Adrenal gland (tissue), 12 donors: ENCODE results near the gene SOCS6. TPM values are rescaled to one million over a fixed set of nuclear protein-coding genes. Genes with fewer than 3 reads are reported as not detected.
A peak's percentile ranks its signal among the peaks of the same experiment; 100 is the strongest.

Experiments used
- DNase-seq, 7 donors: peaks; one replicate each; pipeline ENCODE4 v3.0.0-alpha.2; 2019 to 2020
- H3K27ac ChIP-seq, 5 donors: fragments of 200-600 bp; sonication (generic) in 4 of 5; 1 replicate in 3 of 5; 2 replicates in 2 of 5; pipeline versions ENCODE4 v1.5.1 to v1.8.0; 2016 to 2020; ENCODE audit warnings: mild to moderate bottlenecking in 1 of 5
- H3K27me3 ChIP-seq: fragments of 200-600 bp; 2 replicates; pipeline ENCODE4 v1.8.0; 2021
- H3K36me3 ChIP-seq, 2 donors: fragments of 200-600 bp; replicated peaks in 1 of 2; 1 replicate in 1 of 2; 2 replicates in 1 of 2; pipeline versions ENCODE4 v1.5.1 to v1.8.0; 2018 to 2022
- H3K4me1 ChIP-seq, 2 donors: fragments of 200-600 bp; replicated peaks in 1 of 2; 1 replicate in 1 of 2; 2 replicates in 1 of 2; pipeline versions ENCODE4 v1.5.1 to v1.8.0; 2018 to 2021
- H3K4me3 ChIP-seq, 4 donors: fragments of 200-600 bp; sonication (generic) in 3 of 4; one replicate each; pipeline ENCODE4 v1.5.1; 2016 to 2018
- H3K9me3 ChIP-seq, 3 donors: fragments of 200-600 bp; sonication (generic) in 1 of 3; replicated peaks in 1 of 3; 1 replicate in 2 of 3; 2 replicates in 1 of 3; pipeline versions ENCODE4 v1.5.1 to v1.8.0; 2016 to 2021
- CTCF ChIP-seq, 6 experiments: fragments of 450-650 bp in 4 of 6; fragments of 200-600 bp in 2 of 6; sonication (generic) in 1 of 6; IDR thresholded peaks; 1 replicate in 5 of 6; 2 replicates in 1 of 6; pipeline versions ENCODE4 v1.5.1 to v1.8.0; 2016 to 2021; ENCODE audit warnings: antibody characterized with exemption in 6 of 6, mild to moderate bottlenecking in 2 of 6, moderate library complexity in 1 of 6
- POLR2A ChIP-seq, 2 donors: fragments of 450-650 bp; IDR thresholded peaks; one replicate each; pipeline ENCODE4 v1.6.1; 2017; ENCODE audit warnings: antibody characterized with exemption in 2 of 2, mild to moderate bottlenecking in 2 of 2, moderate library complexity in 1 of 2
- WGBS, 4 donors: extraction: QIAGEN DNeasy Blood & Tissue Kit in 2 of 4; methylation state at CpG; one replicate each; pipeline versions ENCODE4 v1.1.5 to v1.1.7; 2013 to 2017; 5-methylcytosine and 5-hydroxymethylcytosine counted together
- intact Hi-C, 2 donors: fragments of 100-400 bp; cut with DNase I; formaldehyde crosslinking; loops; one replicate each; pipeline versions ENCODE4 v1.14.1 to v1.15.0; 2022 to 2023
- polyA plus RNA-seq, 3 donors: library from polyadenylated mRNA; stranded (reverse); fragments of 200-250 nt in 2 of 3; fragments of 350-450 nt in 1 of 3; fragmentation: Illumina TruSeq in 1 of 3; extraction: RNeasy Lipid Tissue Mini Kit (QIAGEN cat#74804) in 1 of 3; gene quantifications; one replicate each; pipeline ENCODE4 v1.2.3, GENCODE V29; 2013 to 2014
- total RNA-seq, 9 donors: library from RNA; depleted of rRNA in 4 of 9; stranded (reverse); fragments of >200 nt in 4 of 9; fragments of 120-200 nt in 1 of 9; fragmentation: NEBNext Ultra II Directional in 1 of 9; extraction: Animal tissue kit (Norgen Biotek cat#: 25700) in 1 of 9; gene quantifications; one replicate each; pipeline versions ENCODE4 v1.1.0 to v1.2.4, GENCODE V29; 2013 to 2023
- donor health status: healthy with polysubstance abuse.
- donor health status: Bipolar disorder and iron deficiency.
- donor health status: DM: yes; HTN: yes; CAD: no.
- donor health status: DM: no; HTN: no; CAD: no.
- donor health status: DM: no; HTN: no; CAD: no.
- donor health status: DM: yes; HTN: yes; CAD: no.

Gene SOCS6
- total and polyA plus RNA-seq, 12 donors: 4.3 to 25.5 (median 17.4) TPM

- no peaks in the 10 kb centered on the region for H3K27me3 ChIP-seq
- intact Hi-C loops: loop anchor here in 1 of 2 donors (10.0 kb wide), 1 partner anchor 80 kb away; the partner anchor contains the start of gene RTTN
- H3K27ac ChIP-seq: peak overlapping the region in 1 of 5 donors; percentile 57
Measured at GRCh38 chr18:70284976-70285620, 3.7 kb upstream of the SOCS6 start.

GRCh38 chr18:70287731-70288130 is 1.1 kb upstream of the SOCS6 start:
- no peaks in the 10 kb centered on the region for H3K9me3 ChIP-seq
- TF ChIP-seq POLR2A (IDR thresholded peaks at IDR 0.05): no peak
- no peak for TF ChIP-seq CTCF (IDR thresholded peaks at IDR 0.05)
- H3K4me1 ChIP-seq: peaks cover 16 to 31% of the 10 kb centered on the region in 2 donors
- intact Hi-C loops: loop anchor here in 1 of 2 donors (10.0 kb wide), 1 partner anchor 83 kb away; the partner anchor contains the start of gene RTTN
- WGBS, 4 donors: 84 to 92% (median 90%) methylated on average over 2 of the region's 2 CpGs
- no peak for DNase-seq
- H3K27me3 ChIP-seq: no peaks in the 10 kb centered on the region
- H3K27ac ChIP-seq: no peak overlapping the region
- peak overlapping the region in 1 of 4 donors; percentile 86 for H3K4me3 ChIP-seq
- H3K36me3 ChIP-seq: no peaks in the 10 kb centered on the region

More at GRCh38 chr18:70284976-70285620, 3.7 kb upstream of the SOCS6 start:
- H3K36me3 ChIP-seq: no peaks in the 10 kb centered on the region
- no peak for DNase-seq
- TF ChIP-seq CTCF (IDR thresholded peaks at IDR 0.05): no peak
- no peak for TF ChIP-seq POLR2A (IDR thresholded peaks at IDR 0.05)
- no peaks in the 10 kb centered on the region for H3K9me3 ChIP-seq
- WGBS, 4 donors: 69 to 80% (median 69%) methylated on average over 2 of the region's 2 CpGs
- H3K4me3 ChIP-seq: no peak overlapping the region
- H3K4me1 ChIP-seq: peaks cover 3 to 7% of the 10 kb centered on the region in 2 donors

DNA sequence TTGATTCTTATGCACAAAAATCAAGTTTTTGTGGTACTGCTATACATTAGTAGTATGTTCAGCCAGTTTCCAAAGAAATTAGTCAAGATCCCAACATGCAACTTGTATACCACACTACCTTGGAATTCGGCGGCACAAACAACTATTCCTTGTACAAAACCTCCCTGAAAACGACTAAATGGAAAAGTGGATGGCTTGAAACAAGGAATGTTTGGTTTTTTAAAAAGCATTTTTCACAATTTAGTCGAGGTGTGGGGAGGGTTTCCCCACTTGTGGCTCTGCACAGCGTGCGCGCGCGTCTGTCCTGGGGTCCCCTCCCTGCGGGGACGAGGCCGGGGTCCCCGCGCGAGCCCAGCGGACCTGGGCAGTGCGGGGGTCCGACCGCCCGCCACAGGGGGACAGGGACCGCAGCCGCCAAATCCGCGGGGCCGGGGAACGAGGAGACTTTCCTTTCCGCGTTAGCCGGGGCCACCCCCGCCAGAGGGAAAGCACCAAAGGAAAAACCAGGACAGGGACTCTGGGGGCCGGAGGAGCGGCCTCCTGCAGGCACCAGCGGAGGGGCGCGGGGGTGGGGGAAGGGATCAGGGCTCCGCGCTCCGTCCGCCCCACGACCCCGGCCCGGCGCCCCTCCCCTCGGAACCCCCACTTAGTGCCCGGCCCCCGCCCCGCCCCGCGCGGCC is 534 bp upstream of the SOCS6 start:
- peak; percentile 42 to 64 (median 57) for DNase-seq
- peaks cover 16 to 36% of the 10 kb centered on the region in 2 donors for H3K4me1 ChIP-seq
- peak overlapping the region; percentile 28 to 86 (median 62) for H3K4me3 ChIP-seq
- no peaks in the 10 kb centered on the region for H3K36me3 ChIP-seq
- 1 to 4% (median 2%) methylated on average over 10 to 46 of the region's 50 CpGs for whole genome bisulfite sequencing, 4 donors
- no peaks in the 10 kb centered on the region for H3K9me3 ChIP-seq
- TF ChIP-seq CTCF (IDR thresholded peaks at IDR 0.05): peak in 1 of 6 experiments; percentile 1
- TF ChIP-seq POLR2A (IDR thresholded peaks at IDR 0.05): no peak
- no peaks in the 10 kb centered on the region for H3K27me3 ChIP-seq
- peak overlapping the region in 4 of 5 donors; percentile 84 to 95 (median 90) for H3K27ac ChIP-seq
- intact Hi-C loops: loop anchor here in 1 of 2 donors (10.0 kb wide), 1 partner anchor 84 kb away; the partner anchor contains the start of gene RTTN
